Measurements from ENCODE around the gene ATP11B. TPM values are rescaled to one million over a fixed set of nuclear protein-coding genes. Genes with fewer than 3 reads are reported as not detected.
A peak's percentile ranks its signal among the peaks of the same experiment; 100 is the strongest.
"Not testable (repeated sequence)": the region's sequence is repeated elsewhere in the genome, so short reads cannot be mapped to it uniquely, and the experiment has no call there.

Gene ATP11B
- total RNA-seq, 1 donor from 2014 or later, result 97.5 TPM

- peak overlapping the region; percentile 12 for H3K27ac Mint-ChIP-seq
- H3K4me3 Mint-ChIP-seq (ENCODE audit: low read depth), result no peak overlapping the region
- H3K4me1 Mint-ChIP-seq (ENCODE audit: low read depth), result peaks cover 11% of the 10 kb centered on the region
- no peaks in the 10 kb centered on the region for H3K9me3 Mint-ChIP-seq
- no peaks in the 10 kb centered on the region for H3K27me3 Mint-ChIP-seq (ENCODE audit: low read depth)
- intact Hi-C loops (cut with micrococcal nuclease), result no loop called here
- peaks cover 35% of the 10 kb centered on the region for H3K36me3 Mint-ChIP-seq (ENCODE audit: low read depth)
- DNase-seq (ENCODE audit: low spot score), result no peak
These were observed 25.1 kb downstream of the ATP11B start for GRCh38 chr3:182818296-182818978.

DNA sequence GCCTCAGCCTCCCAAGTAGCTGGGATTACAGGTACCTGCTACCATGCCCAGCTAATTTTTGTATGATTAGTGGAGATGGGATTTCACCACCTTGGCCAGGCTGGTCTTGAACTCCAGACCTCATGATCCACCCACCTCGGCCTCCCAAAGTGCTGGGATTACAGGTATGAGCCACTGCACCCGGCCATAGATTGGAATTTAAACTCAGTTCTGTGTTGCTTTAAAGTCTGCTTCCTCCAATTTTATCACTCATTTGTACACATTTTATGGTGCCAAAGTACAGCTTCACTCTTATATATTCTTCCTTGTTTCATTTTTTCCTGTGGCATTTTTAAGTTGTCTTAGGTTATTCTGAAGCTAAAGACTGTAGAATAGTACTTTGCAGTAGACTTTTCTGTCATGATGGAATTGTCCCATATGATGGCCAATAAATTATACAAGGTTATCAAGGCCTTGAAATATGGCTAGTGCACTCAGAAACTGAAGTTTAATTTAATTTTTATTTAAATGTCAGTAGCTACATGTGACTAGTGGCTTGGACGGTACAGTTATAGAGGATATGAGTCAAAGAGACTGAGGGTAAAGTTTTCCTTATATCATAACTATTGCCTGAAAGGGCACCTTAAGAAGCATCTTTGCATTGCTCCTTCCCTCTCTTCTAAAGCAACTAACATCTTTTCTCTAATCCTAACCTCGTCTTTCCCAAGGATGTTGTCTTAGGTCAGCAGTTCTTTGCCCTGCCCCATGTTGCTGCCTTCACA is 28.1 kb downstream of the ATP11B start:
- H3K4me3 Mint-ChIP-seq (ENCODE audit: low read depth), result no peak overlapping the region
- DNase-seq (ENCODE audit: low spot score), result no peak
- intact Hi-C loops (cut with micrococcal nuclease), result no loop called here
- H3K4me1 Mint-ChIP-seq (ENCODE audit: low read depth), result peaks cover 10% of the 10 kb centered on the region
- peaks cover 57% of the 10 kb centered on the region for H3K36me3 Mint-ChIP-seq (ENCODE audit: low read depth)
- no peak overlapping the region for H3K27ac Mint-ChIP-seq
- no peaks in the 10 kb centered on the region for H3K27me3 Mint-ChIP-seq (ENCODE audit: low read depth)
- no peaks in the 10 kb centered on the region for H3K9me3 Mint-ChIP-seq

- H3K27me3 Mint-ChIP-seq (ENCODE audit: low read depth); DNase-seq (ENCODE audit: low spot score); H3K4me3 Mint-ChIP-seq (ENCODE audit: low read depth); H3K27ac Mint-ChIP-seq; intact Hi-C loops (cut with micrococcal nuclease); H3K9me3 Mint-ChIP-seq: not testable (repeated sequence)
- H3K36me3 Mint-ChIP-seq (ENCODE audit: low read depth), result peaks cover 63% of the 10 kb centered on the region
- H3K4me1 Mint-ChIP-seq (ENCODE audit: low read depth), result peaks cover 15% of the 10 kb centered on the region
These were observed 29.0 kb downstream of the ATP11B start for GRCh38 chr3:182822260-182822659.

GRCh38 chr3:182824957-182825356 is 31.7 kb downstream of the ATP11B start:
- H3K27ac Mint-ChIP-seq, result no peak overlapping the region
- peaks cover 12% of the 10 kb centered on the region for H3K4me1 Mint-ChIP-seq (ENCODE audit: low read depth)
- intact Hi-C loops (cut with micrococcal nuclease), result no loop called here

DNA sequence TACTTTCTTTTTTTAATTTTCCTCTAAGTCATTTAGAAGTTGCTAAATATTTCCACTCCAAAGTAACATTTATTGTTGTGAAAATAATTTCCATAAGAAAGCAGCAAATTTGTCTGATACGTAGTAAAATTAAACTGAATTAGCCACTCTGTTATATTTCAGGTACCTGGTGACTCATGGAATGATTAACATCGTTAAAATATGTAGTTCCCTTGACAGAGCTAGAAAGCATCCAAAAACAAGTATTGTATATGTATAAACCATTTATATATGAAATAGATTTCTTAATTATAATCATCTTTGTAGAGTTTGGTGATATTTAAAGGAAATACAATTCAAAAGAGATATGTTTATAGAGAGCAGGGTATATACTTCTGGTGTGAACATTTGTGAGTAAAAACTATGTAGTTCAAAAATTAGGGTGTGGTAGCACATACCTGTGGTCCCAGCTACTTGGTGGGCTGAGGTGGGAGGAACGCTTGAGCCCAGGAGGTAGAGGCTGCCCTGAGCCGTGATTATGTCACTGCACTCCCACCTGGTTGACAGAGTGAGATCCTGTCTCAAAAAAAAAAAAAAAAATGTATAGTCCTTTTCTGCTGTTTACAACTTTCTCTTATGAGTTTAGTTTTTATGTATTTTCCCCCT is 36.6 kb downstream of the ATP11B start:
- no peaks in the 10 kb centered on the region for H3K27me3 Mint-ChIP-seq (ENCODE audit: low read depth)
- no peak overlapping the region for H3K4me3 Mint-ChIP-seq (ENCODE audit: low read depth)
- no peak overlapping the region for H3K27ac Mint-ChIP-seq
- peaks cover 43% of the 10 kb centered on the region for H3K36me3 Mint-ChIP-seq (ENCODE audit: low read depth)
- DNase-seq (ENCODE audit: low spot score), result no peak
- no peaks in the 10 kb centered on the region for H3K9me3 Mint-ChIP-seq
- H3K4me1 Mint-ChIP-seq (ENCODE audit: low read depth), result peaks cover 30% of the 10 kb centered on the region
- intact Hi-C loops (cut with micrococcal nuclease), result loop anchor here (5.0 kb wide), 1 partner anchor 33 kb away; no protein-coding TSS in a partner anchor

More at GRCh38 chr3:182824957-182825356, 31.7 kb downstream of the ATP11B start:
- H3K9me3 Mint-ChIP-seq, result no peaks in the 10 kb centered on the region
- peaks cover 66% of the 10 kb centered on the region for H3K36me3 Mint-ChIP-seq (ENCODE audit: low read depth)
- no peaks in the 10 kb centered on the region for H3K27me3 Mint-ChIP-seq (ENCODE audit: low read depth)
- no peak for DNase-seq (ENCODE audit: low spot score)
- no peak overlapping the region for H3K4me3 Mint-ChIP-seq (ENCODE audit: low read depth)

- intact Hi-C loops (cut with micrococcal nuclease), result loop anchor here (1.0 kb wide), 1 partner anchor 124 kb away; no protein-coding TSS in a partner anchor
- H3K4me3 Mint-ChIP-seq (ENCODE audit: low read depth), result no peak overlapping the region
- peaks cover 55% of the 10 kb centered on the region for H3K36me3 Mint-ChIP-seq (ENCODE audit: low read depth)
- H3K9me3 Mint-ChIP-seq, result no peaks in the 10 kb centered on the region
- no peak overlapping the region for H3K27ac Mint-ChIP-seq
- DNase-seq (ENCODE audit: low spot score), result no peak
- H3K27me3 Mint-ChIP-seq (ENCODE audit: low read depth), result no peaks in the 10 kb centered on the region
- peaks cover 8% of the 10 kb centered on the region for H3K4me1 Mint-ChIP-seq (ENCODE audit: low read depth)
These were observed 44.7 kb downstream of the ATP11B start for GRCh38 chr3:182837855-182838454.

DNA sequence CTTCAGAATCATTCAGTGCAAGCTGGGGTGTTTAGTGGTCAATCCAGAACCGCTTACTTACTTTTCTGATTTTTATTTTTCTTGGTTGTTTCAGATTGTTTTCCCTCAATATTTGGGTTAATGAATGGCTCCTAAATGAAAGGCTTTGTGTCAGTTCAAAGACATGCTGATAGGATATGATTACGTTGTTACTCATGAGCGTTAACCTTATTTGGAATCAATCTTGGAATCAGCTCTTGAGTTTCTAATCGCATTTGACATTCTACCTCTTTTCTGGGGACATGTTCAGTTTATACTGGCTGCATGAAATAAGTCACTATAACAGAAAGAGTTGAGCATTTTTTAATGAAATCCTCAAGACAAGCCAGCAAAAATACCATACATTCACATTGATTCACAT is 50.2 kb downstream of the ATP11B start:
- intact Hi-C loops (cut with micrococcal nuclease), result no loop called here
- H3K9me3 Mint-ChIP-seq, result no peaks in the 10 kb centered on the region
- no peak for DNase-seq (ENCODE audit: low spot score)
- peaks cover 2% of the 10 kb centered on the region for H3K4me1 Mint-ChIP-seq (ENCODE audit: low read depth)
- H3K36me3 Mint-ChIP-seq (ENCODE audit: low read depth), result peaks cover 71% of the 10 kb centered on the region
- no peak overlapping the region for H3K4me3 Mint-ChIP-seq (ENCODE audit: low read depth)
- no peaks in the 10 kb centered on the region for H3K27me3 Mint-ChIP-seq (ENCODE audit: low read depth)
- no peak overlapping the region for H3K27ac Mint-ChIP-seq

DNA sequence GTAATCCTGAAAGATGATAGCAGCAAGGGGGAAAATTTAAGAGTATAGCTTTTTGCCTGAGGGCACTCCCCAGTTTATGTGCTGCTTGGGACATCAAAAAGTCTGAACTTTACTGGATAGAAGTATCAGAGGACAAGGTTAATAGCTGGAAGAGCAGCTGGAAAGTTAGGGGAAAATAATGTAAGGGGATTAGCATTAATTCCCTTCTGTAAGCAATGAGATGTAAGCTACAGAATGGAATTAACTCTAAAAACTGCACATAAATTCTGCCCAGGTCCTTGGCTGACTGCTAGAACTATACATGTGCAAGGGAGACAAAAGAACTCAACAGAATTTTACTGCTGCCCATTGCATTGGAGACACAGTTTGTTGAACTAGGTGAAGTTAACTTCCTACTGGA is 55.6 kb downstream of the ATP11B start:
- peaks cover 76% of the 10 kb centered on the region for H3K36me3 Mint-ChIP-seq (ENCODE audit: low read depth)
- intact Hi-C loops (cut with micrococcal nuclease), result no loop called here
- H3K27me3 Mint-ChIP-seq (ENCODE audit: low read depth), result no peaks in the 10 kb centered on the region
- no peak for DNase-seq (ENCODE audit: low spot score)
- H3K27ac Mint-ChIP-seq, result no peak overlapping the region
- H3K4me3 Mint-ChIP-seq (ENCODE audit: low read depth), result no peak overlapping the region
- H3K4me1 Mint-ChIP-seq (ENCODE audit: low read depth), result no peaks in the 10 kb centered on the region
- no peaks in the 10 kb centered on the region for H3K9me3 Mint-ChIP-seq

DNA sequence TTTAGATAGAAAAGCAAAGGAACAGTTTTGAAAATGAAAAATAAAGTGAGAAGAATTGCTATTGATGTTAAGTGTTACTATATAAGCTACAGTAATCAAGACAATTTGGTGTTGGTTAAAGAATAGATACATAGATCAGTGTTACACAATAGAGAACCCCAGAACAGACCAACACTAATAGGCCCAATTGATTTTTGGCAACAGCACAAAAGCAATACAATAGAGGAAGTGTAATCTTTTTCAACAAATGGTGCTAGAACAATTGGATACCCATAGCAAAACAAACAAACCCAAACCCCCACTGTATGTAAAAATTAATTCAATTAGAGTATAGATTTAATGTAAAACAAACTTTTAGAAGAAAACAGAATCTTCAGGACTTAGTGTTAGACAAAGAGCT is 61.8 kb downstream of the ATP11B start:
- H3K4me1 Mint-ChIP-seq (ENCODE audit: low read depth), result no peaks in the 10 kb centered on the region
- H3K36me3 Mint-ChIP-seq (ENCODE audit: low read depth), result peaks cover 50% of the 10 kb centered on the region
- intact Hi-C loops (cut with micrococcal nuclease), result no loop called here
- no peak overlapping the region for H3K27ac Mint-ChIP-seq
- H3K27me3 Mint-ChIP-seq (ENCODE audit: low read depth), result no peaks in the 10 kb centered on the region
- DNase-seq (ENCODE audit: low spot score), result no peak
- H3K9me3 Mint-ChIP-seq, result no peaks in the 10 kb centered on the region
- no peak overlapping the region for H3K4me3 Mint-ChIP-seq (ENCODE audit: low read depth)

DNA sequence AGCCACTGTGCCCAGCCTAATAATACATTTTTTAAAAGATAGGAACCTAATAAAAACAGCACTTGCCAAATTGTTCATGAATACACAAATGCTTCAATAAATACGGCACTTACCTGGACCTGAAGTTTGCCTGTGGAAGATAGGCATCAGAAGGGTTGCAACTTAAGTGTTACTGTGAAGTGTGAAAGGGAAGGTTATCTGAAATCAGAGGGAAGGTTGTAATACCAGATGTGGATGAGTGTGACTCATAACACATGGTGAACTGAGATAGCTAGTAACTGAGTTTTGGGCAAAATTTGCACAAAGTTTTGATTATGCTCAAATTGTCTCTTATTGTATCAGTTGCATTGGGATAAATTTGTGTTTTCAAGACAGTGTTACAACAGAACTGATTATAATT is 68.0 kb downstream of the ATP11B start:
- Mint-ChIP-seq H3K36me3 (ENCODE audit: low read depth) (peaks cover 54% of the 10 kb centered on the region), H3K4me1 (ENCODE audit: low read depth) (peaks cover 22% of the 10 kb centered on the region), H3K9me3 (no peaks in the 10 kb centered on the region), H3K27ac (no peak overlapping the region), H3K4me3 (ENCODE audit: low read depth) (no peak overlapping the region), H3K27me3 (ENCODE audit: low read depth) (no peaks in the 10 kb centered on the region)
- no peak for DNase-seq (ENCODE audit: low spot score)
- intact Hi-C loops (cut with micrococcal nuclease), result loop anchor here (5.0 kb wide), 1 partner anchor 69 kb away; the partner anchor contains the start of gene ATP11B

DNA sequence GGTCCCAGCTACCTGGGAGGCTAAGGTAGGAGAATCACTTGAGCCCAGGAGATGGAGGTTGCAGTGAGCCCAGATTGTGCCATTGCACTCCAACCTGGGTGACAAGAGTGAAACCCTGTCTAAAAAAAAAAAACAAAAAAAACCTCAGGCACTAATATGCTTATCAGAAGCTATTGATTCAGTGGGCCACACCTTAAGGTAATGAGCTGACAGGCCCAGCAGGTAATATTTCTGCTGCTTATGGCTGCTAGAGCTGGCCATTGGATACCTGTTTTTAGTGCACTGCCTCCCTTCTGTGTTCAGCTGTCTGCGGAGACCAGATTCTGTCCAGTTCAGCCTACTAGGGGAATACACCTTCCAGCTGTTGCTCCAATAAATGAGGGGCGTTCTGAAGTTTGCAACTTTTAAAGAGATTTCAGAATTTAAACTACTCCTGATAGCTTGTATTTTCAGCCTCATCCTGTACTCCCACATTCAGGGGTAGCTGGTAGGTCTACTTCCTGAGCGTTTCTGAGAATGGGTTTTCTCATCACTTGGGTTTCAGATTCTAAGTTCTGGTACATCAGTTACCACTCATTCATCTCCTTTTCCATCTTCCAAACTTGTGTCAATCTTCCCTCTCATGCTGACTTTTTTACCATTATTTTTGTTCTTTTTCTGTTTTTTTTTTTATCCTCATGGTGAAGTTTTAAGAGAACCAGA is 69.0 kb downstream of the ATP11B start:
- no peak for DNase-seq (ENCODE audit: low spot score)
- intact Hi-C loops (cut with micrococcal nuclease), result loop anchor here (5.0 kb wide), 1 partner anchor 70 kb away; the partner anchor contains the start of gene ATP11B
- peak overlapping the region; percentile 66 for H3K27ac Mint-ChIP-seq
- peak overlapping the region; percentile 27 for H3K4me3 Mint-ChIP-seq (ENCODE audit: low read depth)
- no peaks in the 10 kb centered on the region for H3K27me3 Mint-ChIP-seq (ENCODE audit: low read depth)
- peaks cover 53% of the 10 kb centered on the region for H3K36me3 Mint-ChIP-seq (ENCODE audit: low read depth)
- H3K9me3 Mint-ChIP-seq, result no peaks in the 10 kb centered on the region
- peaks cover 22% of the 10 kb centered on the region for H3K4me1 Mint-ChIP-seq (ENCODE audit: low read depth)

- Mint-ChIP-seq H3K36me3 (ENCODE audit: low read depth) (peaks cover 53% of the 10 kb centered on the region), H3K27ac (no peak overlapping the region), H3K27me3 (ENCODE audit: low read depth) (no peaks in the 10 kb centered on the region), H3K4me1 (ENCODE audit: low read depth) (no peaks in the 10 kb centered on the region), H3K4me3 (ENCODE audit: low read depth) (no peak overlapping the region), H3K9me3 (no peaks in the 10 kb centered on the region)
- DNase-seq (ENCODE audit: low spot score), result no peak
- intact Hi-C loops (cut with micrococcal nuclease), result no loop called here
These were observed 75.8 kb downstream of the ATP11B start for GRCh38 chr3:182869059-182869458.

All from activated T-helper 2 cell treated with anti-CD3 and anti-CD28 coated beads, Interferon-gamma antibody, Interleukin-2, Interleukin-4, amounts not matched to agents 10 μg/mL and 5 μg/mL and 100 μg/mL, durations not matched to agents 14 hours and 24 hours and 36 hours (primary cell).